NT2/D1 (cell line): ENCODE data around the gene FABP2.
"Not testable (repeated sequence)": the region's sequence is repeated elsewhere in the genome, so short reads cannot be mapped to it uniquely, and the experiment has no call there.

ENCODE experiments used
- SUZ12 ChIP-seq: IDR thresholded peaks from 2 replicates; pipeline ENCODE4 v1.6.1; 2011; ENCODE audit not compliant: insufficient read length, insufficient read depth; ENCODE audit errors: extremely low read depth
- ZNF274 ChIP-seq: IDR thresholded peaks from 2 replicates; pipeline ENCODE4 v1.6.1; 2011; ENCODE audit warnings: mild to moderate bottlenecking, low read depth, low read length

DNA sequence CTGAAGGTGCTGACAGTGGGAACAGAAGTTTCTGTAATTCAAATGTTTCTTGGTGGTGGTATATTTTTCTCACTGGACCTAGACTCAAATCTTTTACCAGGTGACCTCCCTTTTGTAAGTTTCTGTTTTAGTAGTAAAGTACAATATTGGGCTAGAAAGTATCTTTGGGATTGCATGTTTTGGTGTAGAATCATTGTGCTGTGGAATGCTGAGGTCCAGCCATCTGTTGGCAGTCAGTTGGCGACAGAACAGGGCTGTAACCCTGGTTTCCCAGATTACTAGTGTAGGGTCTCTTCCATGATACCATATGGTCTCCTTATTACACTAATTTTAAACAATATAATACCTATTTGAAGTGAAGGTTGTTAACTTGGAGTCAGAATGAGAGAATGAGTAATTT is 34.9 kb upstream of the FABP2 start:
- TF ChIP-seq ZNF274, SUZ12: not testable (repeated sequence)
